CD4-positive, alpha-beta T cell treated with Interleukin-4 for 4 hours (primary cell): ENCODE results near the gene CASP9.
"Not testable (repeated sequence)": the region's sequence is repeated elsewhere in the genome, so short reads cannot be mapped to it uniquely, and the experiment has no call there.

Source experiments
- DNase-seq: peaks from one replicate; pipeline ENCODE4 v3.0.0-alpha.2; 2020

CASP9 gene

GRCh38 chr1:15493869-15494390, 30.1 kb downstream of the CASP9 start:
- DNase-seq: no peak

DNA sequence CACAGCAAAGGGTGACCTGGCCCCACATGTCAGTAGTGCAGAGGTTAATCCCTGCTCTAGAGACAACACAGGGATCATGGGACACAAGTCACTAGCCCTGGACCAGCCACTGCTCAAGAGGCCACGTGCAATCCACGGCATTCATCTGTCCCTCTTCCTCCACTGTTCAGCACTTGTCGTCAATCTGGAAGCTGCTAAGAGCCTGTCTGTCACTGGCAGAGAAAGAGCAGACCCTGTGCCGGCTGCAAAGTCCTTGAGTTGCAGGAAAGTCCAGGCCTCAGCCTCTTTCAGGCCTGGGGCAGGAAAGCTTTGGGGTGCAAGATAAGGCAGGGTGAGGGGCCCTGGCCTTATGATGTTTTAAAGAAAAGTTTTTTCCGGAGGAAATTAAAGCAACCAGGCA, 31.4 kb downstream of the CASP9 start:
- DNase-seq: no peak

DNA sequence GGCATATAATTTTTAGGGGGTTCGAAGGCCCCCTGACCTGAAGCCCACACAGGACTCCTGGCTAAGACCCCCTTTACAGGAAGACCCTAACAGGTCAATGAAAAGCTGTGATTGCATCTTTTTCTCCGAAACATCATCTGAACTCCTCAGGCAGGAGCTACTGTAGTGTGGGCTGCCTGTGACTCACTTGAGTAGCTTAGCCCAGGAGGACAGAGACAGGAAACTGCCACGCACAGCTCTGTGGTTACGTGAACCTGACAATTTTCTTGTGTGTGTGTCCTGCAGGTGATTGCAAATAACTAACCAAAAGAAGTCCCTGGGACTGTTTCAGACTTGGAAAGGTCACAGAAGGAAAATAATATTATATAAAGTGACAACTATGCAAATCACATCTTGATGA, 33.0 kb downstream of the CASP9 start:
- not testable (repeated sequence) for DNase-seq

- no peak for DNase-seq
Measured at GRCh38 chr1:15489052-15489736, 34.8 kb downstream of the CASP9 start.

GRCh38 chr1:15488371-15488770, 35.6 kb downstream of the CASP9 start:
- DNase-seq: no peak

DNA sequence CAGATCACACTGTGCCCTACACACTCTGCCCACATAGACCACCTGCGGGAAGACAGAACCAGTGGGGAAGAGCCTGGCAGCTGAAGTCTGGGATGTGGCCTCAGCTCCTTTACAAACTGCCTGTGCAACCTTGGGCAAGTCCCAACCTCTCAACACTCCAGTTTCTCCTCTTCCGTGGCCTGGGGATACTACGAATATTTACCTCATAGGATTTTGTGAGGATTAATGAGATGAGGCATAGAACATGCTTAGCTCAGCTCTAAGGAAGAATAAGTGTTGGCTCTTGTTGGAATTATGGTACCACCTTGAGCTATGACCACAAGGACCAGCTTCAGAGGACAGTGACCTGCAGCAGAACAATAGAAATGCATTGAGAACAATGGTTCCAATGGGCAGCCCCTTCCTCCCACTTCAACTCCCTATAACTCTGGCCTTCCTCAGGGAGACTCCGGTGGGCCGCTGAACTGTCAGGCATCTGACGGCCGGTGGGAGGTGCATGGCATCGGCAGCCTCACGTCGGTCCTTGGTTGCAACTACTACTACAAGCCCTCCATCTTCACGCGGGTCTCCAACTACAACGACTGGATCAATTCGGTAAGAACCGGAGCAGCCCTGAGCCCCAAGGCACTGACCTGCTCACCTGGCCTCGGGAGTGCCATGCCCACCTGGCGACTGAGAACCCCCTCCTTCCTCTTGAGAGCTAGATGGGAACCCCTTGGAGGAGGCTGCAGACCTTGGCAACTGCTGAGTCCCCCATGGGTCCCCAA, 37.0 kb downstream of the CASP9 start:
- DNase-seq: not testable (repeated sequence)

- DNase-seq: no peak
Measured at GRCh38 chr1:15485636-15486035, 38.4 kb downstream of the CASP9 start.

DNA sequence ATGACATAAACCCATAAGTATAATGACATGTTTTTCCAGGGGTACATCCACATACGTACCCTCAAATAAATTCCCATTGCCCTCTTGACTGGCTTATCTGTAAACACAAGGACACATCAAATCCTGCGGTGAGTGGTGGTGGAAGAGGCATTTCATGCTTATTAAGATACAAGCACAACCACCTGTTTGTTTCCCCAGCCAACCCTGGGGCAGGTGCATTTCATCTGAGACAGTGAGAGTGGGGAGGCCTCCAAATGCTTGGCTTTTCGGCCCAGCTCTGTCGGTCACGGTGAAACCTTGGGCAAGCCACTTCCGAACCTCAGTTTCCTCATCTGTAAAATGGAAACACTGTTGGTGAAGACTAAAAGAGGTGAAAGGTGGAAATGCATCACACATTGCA, 39.6 kb downstream of the CASP9 start:
- not testable (repeated sequence) for DNase-seq

DNA sequence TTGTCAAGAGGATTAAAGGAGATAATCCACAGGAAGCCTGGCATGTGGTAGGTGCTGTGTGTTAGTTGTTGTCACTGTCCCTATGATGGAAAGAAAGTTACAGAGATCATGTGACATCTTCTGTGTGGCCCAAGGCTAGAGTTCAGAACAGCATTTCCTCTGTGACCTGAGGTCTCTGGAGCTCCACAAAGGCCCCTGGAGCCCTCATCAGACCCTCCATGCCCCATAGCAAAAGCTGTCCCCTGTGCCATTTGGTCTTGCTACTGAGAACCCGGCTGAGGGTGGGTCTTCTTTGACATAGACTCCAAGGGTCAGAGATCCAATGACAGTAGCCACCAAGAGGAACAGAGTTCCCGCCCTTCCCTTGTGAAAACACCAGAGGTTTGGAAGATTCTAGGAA, 40.0 kb downstream of the CASP9 start:
- no peak for DNase-seq

- DNase-seq: not testable (repeated sequence)
Measured at GRCh38 chr1:15482983-15483543, 41.0 kb downstream of the CASP9 start.

- DNase-seq: not testable (repeated sequence)
Measured at GRCh38 chr1:15482455-15482854, 41.6 kb downstream of the CASP9 start.

DNA sequence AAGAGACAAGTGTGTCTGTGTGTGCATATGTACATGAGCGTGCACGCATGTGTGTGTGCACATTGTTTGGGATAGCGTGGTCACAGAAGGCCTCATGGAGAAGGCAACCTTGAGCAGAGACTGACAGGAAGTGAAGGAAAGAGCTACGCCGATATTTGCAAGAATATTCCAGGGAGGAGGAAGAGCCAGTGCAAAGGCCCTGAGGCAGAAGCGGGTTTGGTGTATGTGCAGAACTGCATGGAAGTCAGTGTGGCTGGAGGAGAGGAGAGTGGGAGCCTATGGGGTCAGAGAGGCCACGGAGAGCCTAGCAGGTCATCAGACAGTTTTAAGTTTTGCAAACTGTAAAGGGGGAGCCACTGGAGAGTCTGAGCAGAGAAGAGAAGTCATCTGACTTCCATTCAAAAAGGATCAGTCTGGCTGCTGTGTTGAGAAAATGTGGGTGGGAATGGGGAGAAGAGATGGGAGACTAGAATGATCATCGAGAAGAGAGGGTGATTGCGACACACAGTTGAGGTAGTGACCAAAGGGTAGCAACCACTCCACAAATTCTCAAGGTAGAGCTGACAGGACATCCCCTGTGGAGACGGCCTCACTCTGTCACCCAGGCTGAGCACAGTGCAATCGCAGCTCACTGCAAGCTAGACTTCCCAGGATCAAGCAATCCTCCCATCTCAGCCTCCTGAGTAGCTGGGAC, 44.2 kb downstream of the CASP9 start:
- DNase-seq: no peak

- DNase-seq: no peak
Measured at GRCh38 chr1:15477646-15478212, 46.3 kb downstream of the CASP9 start.

- DNase-seq: no peak
Measured at GRCh38 chr1:15476927-15477326, 47.1 kb downstream of the CASP9 start.

DNA sequence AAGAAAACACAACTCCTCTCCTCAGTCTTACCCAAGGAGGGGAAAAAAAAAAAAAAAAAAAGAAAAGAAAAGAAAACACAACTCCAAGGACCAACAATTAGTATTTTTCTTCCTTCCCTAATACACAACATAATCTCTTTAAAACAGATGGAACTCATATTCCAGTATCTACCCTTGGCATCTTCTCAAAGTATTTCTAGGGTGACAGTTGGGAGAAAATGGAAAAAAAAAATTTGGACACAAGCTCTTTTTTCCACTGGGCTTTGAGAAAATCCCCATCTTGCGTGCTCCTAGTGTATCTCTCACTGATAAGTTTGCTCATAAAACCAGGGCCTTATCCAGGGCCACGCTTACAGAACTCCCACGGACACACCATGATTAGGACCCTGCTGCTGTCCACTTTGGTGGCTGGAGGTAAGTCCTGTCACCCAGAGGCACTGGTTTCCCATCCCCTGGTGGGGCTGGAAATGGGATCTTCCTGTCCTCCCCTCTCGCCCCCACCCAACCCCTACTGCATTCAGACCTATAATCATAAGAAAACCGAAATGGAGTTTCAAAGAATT, 48.2 kb downstream of the CASP9 start, which contains the start of gene CELA2B:
TSS of gene CELA2B (plus strand) at position 353 of the 563 bp plus-strand sequence. CDS start at position 375, 22 bp downstream.
- no peak for DNase-seq

- DNase-seq: no peak
Measured at GRCh38 chr1:15472587-15472986, 51.4 kb downstream of the CASP9 start.

GRCh38 chr1:15471723-15472122, 52.3 kb downstream of the CASP9 start:
- not testable (repeated sequence) for DNase-seq

DNA sequence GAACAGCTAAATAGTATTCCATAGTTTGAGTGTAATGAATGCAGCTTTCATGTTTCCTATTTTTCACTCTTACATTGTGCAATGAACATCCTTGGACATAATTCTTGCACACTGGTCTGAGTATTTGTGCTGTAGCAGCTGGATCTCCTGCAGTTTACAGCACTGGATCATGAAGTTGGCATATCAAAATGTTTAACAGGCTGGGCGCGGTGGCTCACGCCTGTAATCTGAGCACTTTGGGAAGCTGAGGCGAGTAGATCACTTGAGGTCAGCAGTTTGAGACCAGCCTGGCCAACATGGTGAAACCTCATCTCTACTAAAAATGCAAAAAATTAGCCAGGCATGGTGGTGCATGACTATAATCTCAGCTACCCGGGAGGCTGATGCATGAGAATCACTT, 52.9 kb downstream of the CASP9 start:
- DNase-seq: not testable (repeated sequence)

GRCh38 chr1:15469821-15470448, 54.1 kb downstream of the CASP9 start:
- DNase-seq: not testable (repeated sequence)

DNA sequence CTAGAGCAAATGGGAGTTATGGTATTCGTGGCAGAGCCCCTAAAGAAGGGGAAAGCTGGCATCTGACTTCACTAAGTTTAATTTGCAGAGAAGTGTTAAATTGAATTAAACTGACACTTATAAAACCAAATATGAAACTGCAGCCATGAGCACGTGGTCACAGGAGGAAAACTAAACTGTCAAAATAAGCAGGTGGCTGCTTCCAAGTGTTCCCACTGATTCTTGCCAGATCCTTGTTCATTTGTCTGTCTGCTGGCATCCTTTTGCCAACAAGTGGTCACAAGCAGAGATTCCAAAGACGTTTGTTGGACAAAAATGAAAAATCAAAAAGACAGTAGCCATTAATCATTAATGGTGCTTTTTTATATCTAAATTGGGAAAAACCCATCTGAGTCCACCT, 54.7 kb downstream of the CASP9 start:
- no peak for DNase-seq

- no peak for DNase-seq
Measured at GRCh38 chr1:15468145-15468544, 55.9 kb downstream of the CASP9 start.
